ENCODE data around the gene GPR101.

DNA sequence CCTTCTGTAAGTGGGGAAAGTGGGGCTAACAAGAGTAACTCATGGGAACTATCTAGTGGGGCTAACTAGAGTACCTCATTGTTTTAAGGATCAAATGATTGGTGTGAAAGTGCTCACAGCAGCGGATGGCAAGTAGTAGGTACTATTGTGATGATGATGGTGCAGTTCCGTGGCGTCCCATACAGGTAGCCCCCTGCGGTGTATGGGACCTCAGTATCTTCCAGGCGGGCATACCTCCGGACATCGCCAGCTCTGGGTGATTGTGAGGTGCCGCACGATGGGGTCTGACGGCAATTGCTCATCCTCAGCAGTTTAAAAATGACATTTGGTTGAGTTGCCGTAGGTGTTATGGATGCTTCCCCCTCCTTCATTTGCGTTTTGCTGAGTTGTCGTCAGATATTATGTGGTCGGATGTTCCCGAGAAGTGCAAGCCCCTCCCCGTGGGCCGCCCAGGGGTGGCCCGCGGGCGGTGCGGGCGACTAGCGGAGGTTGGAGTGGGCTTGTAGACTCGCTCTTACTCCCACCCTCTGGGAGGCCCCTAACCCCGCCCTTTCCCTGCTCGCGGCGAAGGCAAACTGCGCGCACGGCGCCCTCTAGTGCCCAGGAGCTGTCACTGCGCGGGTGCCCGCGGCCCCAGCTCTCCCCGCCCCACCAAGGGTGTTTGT lies 18.3 kb upstream of the GPR101 start:
- TF ChIP-seq CTCF (conservative IDR thresholded peaks at IDR 0.05; ENCODE audit: low read length) (peak; percentile 69), EZH2phosphoT487 (IDR thresholded peaks at IDR 0.05; ENCODE audit: borderline replicate concordance) (no peak)

Data from Loucy (cell line).